SJCRH30 (cell line): ENCODE results near the gene ROR1. TPM values are rescaled to one million over a fixed set of nuclear protein-coding genes. Genes with fewer than 3 reads are reported as not detected.
"Not testable (repeated sequence)": the region's sequence is repeated elsewhere in the genome, so short reads cannot be mapped to it uniquely, and the experiment has no call there.

Experiments
- DNase-seq, 2 experiments: peaks; one replicate each; pipeline ENCODE4 v3.0.0-alpha.2; 2015 to 2020
- H3K27ac ChIP-seq: fragments of 250-450 bp; sonication (Bioruptor Pico); 2 replicates; pipeline ENCODE4 v1.5.1; 2020; ENCODE audit warnings: mild to moderate bottlenecking, moderate library complexity
- H3K27me3 ChIP-seq: fragments of 250-450 bp; sonication (Bioruptor Pico); 2 replicates; pipeline ENCODE4 v1.5.1; 2020; ENCODE audit warnings: mild to moderate bottlenecking, moderate library complexity
- H3K36me3 ChIP-seq: fragments of 250-450 bp; sonication (Bioruptor Pico); 2 replicates; pipeline ENCODE4 v1.5.1; 2020; ENCODE audit warnings: mild to moderate bottlenecking, moderate library complexity
- H3K4me1 ChIP-seq: fragments of 250-450 bp; sonication (Bioruptor Pico); 2 replicates; pipeline ENCODE4 v1.5.1; 2020; ENCODE audit warnings: mild to moderate bottlenecking, moderate library complexity
- H3K4me3 ChIP-seq: fragments of 250-450 bp; sonication (Bioruptor Pico); 2 replicates; pipeline ENCODE4 v1.5.1; 2020; ENCODE audit warnings: mild to moderate bottlenecking, moderate library complexity
- H3K9me3 ChIP-seq: fragments of 250-450 bp; sonication (Bioruptor Pico); replicated peaks from 2 replicates; pipeline ENCODE4 v1.5.1; 2020; ENCODE audit warnings: mild to moderate bottlenecking, moderate library complexity
- total RNA-seq: library from RNA; depleted of rRNA; stranded (reverse); fragments of >200 nt; shearing (Covaris generic); gene quantifications from 2 replicates; pipeline ENCODE4 v1.2.3, GENCODE V29; 2014

The ROR1 gene
- total RNA-seq, 1 experiment from 2014 or later = 5.5 TPM

- DNase-seq = no peak
- Histone ChIP-seq H3K9me3 (no peaks in the 10 kb centered on the region), H3K27me3 (no peaks in the 10 kb centered on the region), H3K27ac (no peak overlapping the region), H3K4me1 (no peaks in the 10 kb centered on the region; the same call in 1 of the 2 replicates), H3K4me3 (no peak overlapping the region), H3K36me3 (no peaks in the 10 kb centered on the region)
These were observed 3.5 kb downstream of the ROR1 start for GRCh38 chr1:63777286-63777685.

GRCh38 chr1:63777965-63778880 lies 4.4 kb downstream of the ROR1 start:
- no peaks in the 10 kb centered on the region for H3K27me3 ChIP-seq
- H3K9me3 ChIP-seq = no peaks in the 10 kb centered on the region
- H3K36me3 ChIP-seq = no peaks in the 10 kb centered on the region
- H3K4me1 ChIP-seq = no peaks in the 10 kb centered on the region; the same call in 1 of the 2 replicates
- H3K4me3 ChIP-seq = no peak overlapping the region
- no peak for DNase-seq
- H3K27ac ChIP-seq = no peak overlapping the region

- Histone ChIP-seq H3K36me3 (no peaks in the 10 kb centered on the region), H3K4me1 (no peaks in the 10 kb centered on the region; the same call in 1 of the 2 replicates), H3K9me3 (no peaks in the 10 kb centered on the region), H3K4me3 (no peak overlapping the region), H3K27me3 (no peaks in the 10 kb centered on the region), H3K27ac (no peak overlapping the region)
- peak; percentile 34 to 49 for DNase-seq
These were observed 5.8 kb downstream of the ROR1 start for GRCh38 chr1:63779338-63780211.

- no peak overlapping the region for H3K4me3 ChIP-seq
- H3K27me3 ChIP-seq = no peaks in the 10 kb centered on the region
- no peak overlapping the region for H3K27ac ChIP-seq
- no peaks in the 10 kb centered on the region; the same call in 1 of the 2 replicates for H3K4me1 ChIP-seq
- DNase-seq = no peak
- no peaks in the 10 kb centered on the region for H3K36me3 ChIP-seq
- no peaks in the 10 kb centered on the region for H3K9me3 ChIP-seq
These were observed 6.7 kb downstream of the ROR1 start for GRCh38 chr1:63780565-63780964.

GRCh38 chr1:63782982-63783381 lies 9.2 kb downstream of the ROR1 start:
- Histone ChIP-seq H3K27ac (no peak overlapping the region), H3K4me1 (no peaks in the 10 kb centered on the region; the same call in 1 of the 2 replicates), H3K36me3 (no peaks in the 10 kb centered on the region), H3K9me3 (no peaks in the 10 kb centered on the region), H3K27me3 (no peaks in the 10 kb centered on the region), H3K4me3 (no peak overlapping the region)
- DNase-seq = no peak

GRCh38 chr1:63784083-63784482 lies 10.3 kb downstream of the ROR1 start:
- H3K9me3 ChIP-seq = no peaks in the 10 kb centered on the region
- H3K4me3 ChIP-seq = no peak overlapping the region
- DNase-seq = no peak
- H3K27me3 ChIP-seq = no peaks in the 10 kb centered on the region
- no peaks in the 10 kb centered on the region; the same call in 1 of the 2 replicates for H3K4me1 ChIP-seq
- H3K27ac ChIP-seq = no peak overlapping the region
- no peaks in the 10 kb centered on the region for H3K36me3 ChIP-seq

GRCh38 chr1:63784489-63785390 lies 10.9 kb downstream of the ROR1 start:
- DNase-seq = no peak
- H3K9me3 ChIP-seq = no peaks in the 10 kb centered on the region
- no peak overlapping the region for H3K27ac ChIP-seq
- H3K27me3 ChIP-seq = no peaks in the 10 kb centered on the region
- H3K36me3 ChIP-seq = no peaks in the 10 kb centered on the region
- H3K4me1 ChIP-seq = no peaks in the 10 kb centered on the region; the same call in 1 of the 2 replicates
- no peak overlapping the region for H3K4me3 ChIP-seq

- not testable (repeated sequence) for H3K27ac ChIP-seq, DNase-seq, H3K36me3 ChIP-seq
These were observed 13.5 kb downstream of the ROR1 start for GRCh38 chr1:63787270-63787669.

GRCh38 chr1:63787875-63788274 lies 14.1 kb downstream of the ROR1 start:
- no peaks in the 10 kb centered on the region for H3K4me1 ChIP-seq
- H3K9me3 ChIP-seq = no peaks in the 10 kb centered on the region
- H3K4me3 ChIP-seq = no peak overlapping the region
- no peaks in the 10 kb centered on the region for H3K36me3 ChIP-seq
- no peak for DNase-seq
- H3K27me3 ChIP-seq = no peaks in the 10 kb centered on the region
- H3K27ac ChIP-seq = no peak overlapping the region

More at GRCh38 chr1:63787270-63787669, 13.5 kb downstream of the ROR1 start:
- H3K9me3 ChIP-seq, H3K4me1 ChIP-seq, H3K4me3 ChIP-seq, H3K27me3 ChIP-seq: not testable (repeated sequence)

GRCh38 chr1:63789856-63790605 lies 16.2 kb downstream of the ROR1 start:
- no peak overlapping the region for H3K4me3 ChIP-seq
- H3K27me3 ChIP-seq = no peaks in the 10 kb centered on the region
- no peaks in the 10 kb centered on the region for H3K36me3 ChIP-seq
- H3K9me3 ChIP-seq = no peaks in the 10 kb centered on the region
- H3K4me1 ChIP-seq = no peaks in the 10 kb centered on the region
- DNase-seq = no peak
- no peak overlapping the region for H3K27ac ChIP-seq

GRCh38 chr1:63790989-63791388 lies 17.2 kb downstream of the ROR1 start:
- no peak for DNase-seq
- H3K27ac ChIP-seq = no peak overlapping the region
- H3K36me3 ChIP-seq = no peaks in the 10 kb centered on the region
- no peak overlapping the region for H3K4me3 ChIP-seq
- H3K27me3 ChIP-seq = no peaks in the 10 kb centered on the region
- no peaks in the 10 kb centered on the region for H3K9me3 ChIP-seq
- no peaks in the 10 kb centered on the region for H3K4me1 ChIP-seq

- Histone ChIP-seq H3K27me3 (no peaks in the 10 kb centered on the region), H3K36me3 (no peaks in the 10 kb centered on the region), H3K4me1 (no peaks in the 10 kb centered on the region), H3K27ac (no peak overlapping the region), H3K9me3 (no peaks in the 10 kb centered on the region), H3K4me3 (no peak overlapping the region)
- DNase-seq = no peak
These were observed 18.3 kb downstream of the ROR1 start for GRCh38 chr1:63792152-63792551.

GRCh38 chr1:63793741-63794240 lies 20.0 kb downstream of the ROR1 start:
- Histone ChIP-seq H3K4me3 (no peak overlapping the region), H3K27me3 (no peaks in the 10 kb centered on the region), H3K36me3 (no peaks in the 10 kb centered on the region), H3K27ac (no peak overlapping the region), H3K9me3 (no peaks in the 10 kb centered on the region), H3K4me1 (no peaks in the 10 kb centered on the region)
- DNase-seq = no peak
